HG03565 (cell line): ENCODE data around the gene KDM2B.

Experiments used
- ATAC-seq: cut with Tn5 transposase; IDR thresholded peaks from one replicate; pipeline ENCODE4 v1.9.1; 2021; ENCODE audit warnings: mild to moderate bottlenecking, moderate library complexity; ENCODE audit not compliant: unreplicated experiment

Gene KDM2B

GRCh38 chr12:121568518-121568917 lies 12.3 kb downstream of the KDM2B start:
- ATAC-seq, result no peak

DNA sequence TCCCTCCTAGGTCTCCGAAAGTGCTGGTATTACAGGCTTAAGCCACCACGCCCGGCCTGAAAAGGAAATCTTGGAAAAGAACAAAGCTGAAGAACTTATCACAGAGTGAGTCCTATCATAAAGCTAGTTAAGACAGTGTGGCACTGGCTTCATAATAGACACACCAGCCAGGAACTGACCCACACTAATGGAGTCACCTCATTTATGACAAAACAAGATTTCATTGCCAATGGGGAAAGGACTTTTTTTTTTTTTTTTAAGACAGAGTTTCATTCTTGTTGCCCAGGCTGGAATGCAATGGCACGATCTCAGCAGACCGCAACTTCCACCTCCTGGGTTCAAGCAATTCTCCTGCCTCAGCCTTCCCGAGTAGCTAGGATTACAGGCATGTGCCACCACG lies 15.7 kb downstream of the KDM2B start:
- ATAC-seq, result no peak

DNA sequence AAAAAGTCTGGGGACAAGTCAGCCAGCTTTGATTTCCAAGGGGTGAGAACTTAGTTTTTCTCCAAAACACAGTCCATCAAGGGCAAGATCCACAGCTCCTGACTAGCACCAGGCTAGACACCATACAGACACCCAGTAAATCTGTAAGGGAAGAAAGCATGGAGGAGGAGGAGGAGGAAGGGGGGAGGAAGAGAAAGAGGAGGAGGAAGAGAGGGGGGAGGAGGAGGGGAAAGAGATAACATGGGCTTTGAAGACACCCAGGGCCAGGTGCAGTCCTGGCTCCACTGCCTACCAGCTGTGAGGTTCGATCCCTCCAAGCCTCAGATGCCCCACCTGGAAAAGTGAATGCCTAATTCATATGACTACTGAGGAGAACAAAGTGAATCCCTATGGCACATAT lies 18.3 kb downstream of the KDM2B start:
- no peak for ATAC-seq

DNA sequence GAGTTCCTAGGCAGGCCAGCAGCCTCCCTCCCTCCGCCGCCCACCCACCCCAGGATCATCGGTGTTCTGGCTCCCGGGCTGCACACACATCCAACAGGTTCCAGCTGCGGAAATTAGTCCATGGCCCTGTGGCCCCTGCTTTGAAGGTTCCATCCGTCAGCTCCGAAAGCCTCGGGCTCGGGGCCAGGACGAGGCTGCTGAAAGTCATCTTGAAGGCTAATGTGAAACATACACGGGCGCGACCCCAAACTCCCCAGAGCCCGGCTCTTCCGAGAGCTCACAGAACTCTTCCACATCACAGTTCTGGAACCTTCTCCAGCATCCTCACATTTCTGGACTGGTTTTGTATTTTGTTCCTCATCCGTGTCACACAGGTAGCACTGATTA lies 19.8 kb downstream of the KDM2B start:
- ATAC-seq, result no peak

- ATAC-seq, result no peak
These were observed 20.3 kb downstream of the KDM2B start for GRCh38 chr12:121560392-121561008.

DNA sequence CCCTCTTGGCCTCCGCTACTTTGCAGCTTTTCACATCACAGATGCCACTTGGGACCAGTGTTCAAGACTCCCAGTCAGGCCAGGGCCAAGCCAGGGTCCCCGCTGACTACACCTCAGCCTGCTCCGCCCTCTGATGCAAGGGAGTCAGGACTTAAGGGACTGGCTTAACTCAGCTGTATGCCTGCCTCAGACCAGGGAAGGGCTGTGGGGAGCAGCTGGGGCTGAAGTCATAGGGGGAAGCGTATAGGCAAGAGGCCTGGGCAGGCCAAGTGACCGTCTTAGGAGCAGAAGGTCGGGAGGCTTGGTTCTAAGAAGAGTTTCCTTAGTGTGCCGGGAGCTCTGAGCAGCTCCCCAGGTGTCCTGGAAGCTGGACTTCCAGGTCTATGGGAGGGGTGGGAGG lies 21.9 kb downstream of the KDM2B start:
- ATAC-seq, result no peak

GRCh38 chr12:121550974-121551634 lies 29.7 kb downstream of the KDM2B start:
- no peak for ATAC-seq

DNA sequence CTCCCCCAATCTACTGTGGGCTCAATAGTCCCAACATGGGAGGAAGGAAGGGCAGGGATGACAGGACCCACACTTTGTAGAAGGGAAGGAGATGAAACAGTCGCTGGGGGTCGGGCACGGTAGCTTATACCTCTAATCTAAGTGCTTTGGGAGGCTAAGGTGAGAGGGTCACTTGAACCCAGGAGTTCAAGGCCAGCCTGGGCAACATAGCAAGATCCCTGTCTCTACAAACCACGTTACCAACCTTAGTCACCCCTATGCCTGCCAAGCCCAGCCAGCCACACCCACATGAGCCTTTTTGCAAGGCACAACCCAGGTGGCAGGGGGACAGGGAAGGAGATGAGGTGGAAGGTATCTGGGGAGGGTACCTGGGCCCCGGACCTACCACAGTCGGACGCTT lies 31.7 kb downstream of the KDM2B start:
- ATAC-seq, result no peak

GRCh38 chr12:121545480-121545879 lies 35.3 kb downstream of the KDM2B start:
- ATAC-seq, result no peak

- ATAC-seq, result no peak
These were observed 37.0 kb downstream of the KDM2B start for GRCh38 chr12:121543786-121544185.

DNA sequence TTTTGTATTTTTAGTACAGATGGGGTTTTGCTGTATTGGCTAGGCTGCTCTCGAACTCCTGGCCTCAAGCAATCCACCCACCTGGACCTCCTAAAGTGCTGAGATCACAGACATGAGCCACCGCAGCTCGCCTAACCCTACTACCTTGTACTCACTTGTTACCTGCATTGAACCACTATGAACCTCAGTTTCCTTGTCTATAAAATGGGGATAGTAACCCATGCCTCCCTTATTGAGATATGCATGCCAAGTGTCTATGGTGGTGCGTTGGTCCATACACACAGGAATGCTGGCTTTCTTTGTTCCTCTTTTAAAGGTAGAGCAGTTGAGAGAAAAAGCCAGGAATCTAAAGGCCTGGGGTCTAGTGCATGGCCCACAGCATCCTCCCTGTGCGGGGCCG lies 40.9 kb downstream of the KDM2B start:
- ATAC-seq, result no peak

GRCh38 chr12:121538699-121539061 lies 42.1 kb downstream of the KDM2B start:
- no peak for ATAC-seq

GRCh38 chr12:121537814-121538698 lies 42.8 kb downstream of the KDM2B start:
- peak; percentile 8 for ATAC-seq

DNA sequence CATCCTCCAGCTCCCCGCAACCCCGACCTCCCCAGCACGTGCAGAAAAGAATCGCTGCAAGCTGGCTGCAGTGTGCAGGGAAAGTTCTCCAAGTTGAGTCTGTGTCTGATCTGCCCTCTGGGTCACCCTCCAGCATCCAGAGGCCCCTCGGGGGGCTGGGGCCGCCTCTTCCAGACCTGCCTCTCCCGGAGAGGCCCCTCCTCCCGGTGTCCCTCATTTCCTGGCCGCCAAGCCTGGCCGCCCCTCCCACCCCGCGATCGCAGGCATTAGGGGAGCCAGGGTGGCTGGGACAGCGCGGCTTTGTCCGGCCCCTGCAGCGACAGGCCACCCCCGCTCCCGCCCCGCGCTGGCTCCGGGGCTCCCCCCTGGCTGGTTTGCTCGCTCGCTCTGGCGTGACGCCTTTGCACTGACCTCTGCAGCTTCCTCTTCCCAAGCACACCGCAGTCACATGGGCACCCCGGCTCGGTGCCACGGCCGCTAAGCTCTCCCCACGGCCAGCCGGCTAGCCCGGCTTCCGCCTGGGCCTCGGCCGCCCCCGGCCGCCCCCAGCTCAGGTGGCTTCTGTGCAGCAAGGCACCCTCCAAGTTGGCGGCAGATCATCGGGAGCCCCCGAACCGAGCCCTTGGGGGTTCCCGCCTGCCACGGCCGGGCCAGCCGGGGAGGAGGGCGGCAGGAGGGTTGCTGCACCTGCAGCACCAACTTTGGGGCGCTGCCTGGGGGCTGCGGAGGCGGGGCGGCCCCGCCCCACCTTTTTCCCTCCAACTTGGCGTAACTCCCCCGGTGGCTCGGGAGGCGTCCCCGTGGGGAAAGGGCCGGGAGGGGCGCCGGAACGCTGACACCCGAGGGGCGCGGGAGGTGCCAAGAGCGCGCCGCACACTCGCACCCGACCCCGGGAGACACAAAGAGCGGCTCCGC lies 43.7 kb downstream of the KDM2B start:
- peak; percentile 55 for ATAC-seq

GRCh38 chr12:121536054-121536898 lies 44.5 kb downstream of the KDM2B start:
- peak; percentile 36 for ATAC-seq

GRCh38 chr12:121535150-121536053 lies 45.4 kb downstream of the KDM2B start:
- no peak for ATAC-seq

GRCh38 chr12:121534495-121535148 lies 46.2 kb downstream of the KDM2B start:
- ATAC-seq, result no peak

- no peak for ATAC-seq
These were observed 47.3 kb downstream of the KDM2B start for GRCh38 chr12:121533394-121534090.
